Glutamatergic neuron (in vitro differentiated cells): Measurements from ENCODE around the gene SNX22. TPM values are rescaled to one million over a fixed set of nuclear protein-coding genes. Genes with fewer than 3 reads are reported as not detected.

Experiments
- DNase-seq: peaks from one replicate; pipeline ENCODE4 v3.0.0; 2022
- H3K27ac Mint-ChIP-seq: one replicate; pipeline ENCODE4 v1.8.0; 2020; ENCODE audit warnings: mild to moderate bottlenecking, mixed read lengths, inconsistent platforms; ENCODE audit not compliant: unreplicated experiment
- H3K27me3 Mint-ChIP-seq: one replicate; pipeline ENCODE4 v1.8.0; 2020; ENCODE audit warnings: mild to moderate bottlenecking, moderate library complexity, mixed read lengths, inconsistent platforms; ENCODE audit not compliant: unreplicated experiment
- H3K36me3 Mint-ChIP-seq: one replicate; pipeline ENCODE4 v1.8.0; 2020; ENCODE audit warnings: mild to moderate bottlenecking, mixed read lengths, inconsistent platforms; ENCODE audit not compliant: unreplicated experiment
- H3K4me1 Mint-ChIP-seq: one replicate; pipeline ENCODE4 v1.8.0; 2020; ENCODE audit warnings: mild to moderate bottlenecking, low read depth, mixed read lengths, inconsistent platforms; ENCODE audit not compliant: unreplicated experiment
- H3K4me3 Mint-ChIP-seq: one replicate; pipeline ENCODE4 v1.8.0; 2020; ENCODE audit warnings: mild to moderate bottlenecking, mixed read lengths, inconsistent platforms; ENCODE audit not compliant: unreplicated experiment
- H3K9me3 Mint-ChIP-seq: one replicate; pipeline ENCODE4 v1.8.0; 2020; ENCODE audit warnings: mild to moderate bottlenecking, moderate library complexity, mixed read lengths, inconsistent platforms; ENCODE audit not compliant: unreplicated experiment
- total RNA-seq: library from RNA; stranded (reverse); fragmentation: NEBNext Ultra II Directional; extraction: Animal tissue kit (Norgen Biotek cat#: 25700); gene quantifications from one replicate; pipeline ENCODE4 v1.2.1, GENCODE V29; 2021; ENCODE audit not compliant: unreplicated experiment
- TF ChIP-seq, protein P1 (sequence below): fragments of 200-600 bp; sonication (generic); IDR thresholded peaks from one replicate; pipeline ENCODE4 v1.5.0; 2021; ENCODE audit not compliant: partially characterized antibody, unreplicated experiment

The SNX22 gene
- total RNA-seq, 1 donor from 2014 or later, result 4.6 TPM

DNA sequence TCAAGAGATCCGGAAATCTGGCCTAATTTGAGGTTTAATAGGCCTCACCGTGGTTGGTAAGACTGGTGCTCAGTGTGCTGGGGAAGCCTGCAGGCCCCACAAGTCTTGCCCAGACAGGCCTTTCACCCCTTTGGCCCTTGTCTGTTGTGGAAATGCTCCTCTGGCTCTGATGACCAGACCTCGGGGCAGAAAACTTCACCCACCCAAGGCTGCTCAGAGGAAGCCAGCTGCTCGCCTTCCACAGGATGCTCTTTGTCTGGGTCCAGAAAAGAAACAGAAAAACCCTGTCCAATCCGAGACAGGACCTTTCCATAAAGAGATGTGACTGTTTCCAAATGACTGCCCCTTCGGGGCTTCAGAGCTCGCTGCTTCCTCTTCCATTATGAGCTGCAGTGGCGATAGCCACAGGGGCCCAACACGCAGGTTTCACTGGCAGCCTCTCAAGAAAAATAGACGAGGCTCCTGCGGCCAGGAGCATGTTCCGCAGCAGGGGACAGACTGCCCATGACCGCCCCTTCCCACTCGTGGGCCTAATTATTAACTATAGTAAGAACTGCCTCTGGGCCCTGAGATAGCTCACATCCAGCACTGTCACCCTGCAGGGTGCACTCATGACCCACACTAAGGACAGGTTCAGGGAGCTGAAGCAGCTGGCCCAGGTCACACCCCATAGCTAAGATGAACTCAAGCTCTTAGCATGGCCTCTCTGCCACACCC lies 6.8 kb upstream of the SNX22 start:
- peak overlapping the region; percentile 28 for H3K27ac Mint-ChIP-seq
- H3K4me1 Mint-ChIP-seq, result no peaks in the 10 kb centered on the region
- peaks cover 4% of the 10 kb centered on the region for H3K9me3 Mint-ChIP-seq
- TF ChIP-seq, protein P1, sequence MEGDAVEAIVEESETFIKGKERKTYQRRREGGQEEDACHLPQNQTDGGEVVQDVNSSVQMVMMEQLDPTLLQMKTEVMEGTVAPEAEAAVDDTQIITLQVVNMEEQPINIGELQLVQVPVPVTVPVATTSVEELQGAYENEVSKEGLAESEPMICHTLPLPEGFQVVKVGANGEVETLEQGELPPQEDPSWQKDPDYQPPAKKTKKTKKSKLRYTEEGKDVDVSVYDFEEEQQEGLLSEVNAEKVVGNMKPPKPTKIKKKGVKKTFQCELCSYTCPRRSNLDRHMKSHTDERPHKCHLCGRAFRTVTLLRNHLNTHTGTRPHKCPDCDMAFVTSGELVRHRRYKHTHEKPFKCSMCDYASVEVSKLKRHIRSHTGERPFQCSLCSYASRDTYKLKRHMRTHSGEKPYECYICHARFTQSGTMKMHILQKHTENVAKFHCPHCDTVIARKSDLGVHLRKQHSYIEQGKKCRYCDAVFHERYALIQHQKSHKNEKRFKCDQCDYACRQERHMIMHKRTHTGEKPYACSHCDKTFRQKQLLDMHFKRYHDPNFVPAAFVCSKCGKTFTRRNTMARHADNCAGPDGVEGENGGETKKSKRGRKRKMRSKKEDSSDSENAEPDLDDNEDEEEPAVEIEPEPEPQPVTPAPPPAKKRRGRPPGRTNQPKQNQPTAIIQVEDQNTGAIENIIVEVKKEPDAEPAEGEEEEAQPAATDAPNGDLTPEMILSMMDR, result no peak
- no peak overlapping the region for H3K4me3 Mint-ChIP-seq
- DNase-seq, result no peak
- no peaks in the 10 kb centered on the region for H3K27me3 Mint-ChIP-seq
- H3K36me3 Mint-ChIP-seq, result no peaks in the 10 kb centered on the region

GRCh38 chr15:64146041-64146440 lies 5.5 kb upstream of the SNX22 start:
- no peak overlapping the region for H3K27ac Mint-ChIP-seq

GRCh38 chr15:64146520-64146884 lies 5.0 kb upstream of the SNX22 start:
- TF ChIP-seq, protein P1, result no peak
- H3K27me3 Mint-ChIP-seq, result peaks cover 5% of the 10 kb centered on the region
- H3K4me1 Mint-ChIP-seq, result peaks cover 2% of the 10 kb centered on the region
- H3K27ac Mint-ChIP-seq, result no peak overlapping the region
- DNase-seq, result no peak
- peaks cover 6% of the 10 kb centered on the region for H3K9me3 Mint-ChIP-seq
- H3K36me3 Mint-ChIP-seq, result no peaks in the 10 kb centered on the region
- H3K4me3 Mint-ChIP-seq, result no peak overlapping the region

More at GRCh38 chr15:64146041-64146440, 5.5 kb upstream of the SNX22 start:
- Mint-ChIP-seq H3K9me3 (peaks cover 5% of the 10 kb centered on the region), H3K27me3 (peaks cover 4% of the 10 kb centered on the region), H3K4me3 (no peak overlapping the region), H3K36me3 (no peaks in the 10 kb centered on the region), H3K4me1 (peaks cover 2% of the 10 kb centered on the region)
- DNase-seq, result no peak
- TF ChIP-seq, protein P1, result no peak

DNA sequence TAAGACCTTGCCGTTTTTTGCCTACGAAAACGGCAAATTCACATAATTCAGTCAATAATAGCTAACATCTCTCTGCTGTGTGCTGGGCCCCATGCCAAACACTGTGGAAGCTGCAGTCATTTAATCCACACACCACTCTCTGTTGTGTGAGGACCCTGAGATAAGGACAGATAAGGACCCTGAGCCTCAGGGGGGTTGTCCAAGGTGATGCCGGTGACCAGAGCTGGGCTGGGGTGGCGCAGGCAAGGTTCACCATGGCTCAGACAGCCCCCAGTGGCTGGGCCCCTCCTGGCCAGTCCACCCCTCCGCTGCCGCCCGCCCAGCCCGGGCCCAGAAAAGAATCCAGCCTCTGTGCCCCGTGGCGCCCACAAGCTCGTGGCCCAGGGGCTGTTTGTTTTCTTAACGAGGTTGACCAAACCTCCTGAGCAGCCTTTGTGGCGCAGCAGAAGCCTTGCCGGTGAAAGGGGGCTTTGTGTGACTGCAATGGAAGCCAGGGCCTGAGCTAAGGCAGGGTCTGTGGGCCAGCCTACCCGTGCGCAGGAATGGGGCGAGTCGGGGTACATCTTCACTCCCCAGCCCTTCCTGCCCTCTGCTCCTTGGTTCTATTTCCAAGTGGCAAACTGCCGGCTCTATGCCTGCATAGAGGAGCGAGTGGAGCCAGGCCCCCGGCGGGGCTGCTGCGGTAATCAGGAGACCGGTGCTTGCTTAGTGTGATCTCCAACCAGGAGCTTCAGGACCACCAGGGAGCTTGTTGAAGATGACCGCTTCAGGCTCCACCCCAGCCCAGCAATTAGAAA lies 4.4 kb upstream of the SNX22 start:
- DNase-seq, result no peak
- TF ChIP-seq, protein P1, result no peak
- H3K27me3 Mint-ChIP-seq, result peaks cover 5% of the 10 kb centered on the region
- H3K4me3 Mint-ChIP-seq, result no peak overlapping the region
- no peak overlapping the region for H3K27ac Mint-ChIP-seq
- peaks cover 2% of the 10 kb centered on the region for H3K4me1 Mint-ChIP-seq
- peaks cover 6% of the 10 kb centered on the region for H3K9me3 Mint-ChIP-seq
- H3K36me3 Mint-ChIP-seq, result no peaks in the 10 kb centered on the region

DNA sequence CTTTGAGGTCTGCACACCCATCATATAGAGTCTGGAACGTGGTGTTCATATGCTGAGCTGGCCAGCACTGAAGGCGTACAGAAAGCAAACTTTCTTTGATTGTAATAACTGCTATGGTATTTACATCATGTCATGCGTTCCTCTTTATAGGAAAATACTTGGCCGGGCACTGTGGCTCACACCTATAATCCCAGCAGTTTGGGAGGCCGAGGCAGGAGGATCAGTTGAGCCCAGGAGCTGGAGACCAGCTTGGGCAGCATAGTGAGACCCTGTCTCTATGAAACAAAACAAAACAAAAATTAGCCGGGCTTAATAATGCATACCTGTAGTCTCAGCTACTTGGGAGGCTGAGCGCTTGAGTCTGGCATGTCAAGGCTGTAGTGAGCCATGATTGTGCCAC lies 3.4 kb upstream of the SNX22 start:
- TF ChIP-seq, protein P1, result no peak
- no peak for DNase-seq
- Mint-ChIP-seq H3K9me3 (peaks cover 6% of the 10 kb centered on the region), H3K36me3 (no peaks in the 10 kb centered on the region), H3K27me3 (peaks cover 5% of the 10 kb centered on the region), H3K4me1 (peaks cover 2% of the 10 kb centered on the region), H3K27ac (no peak overlapping the region), H3K4me3 (no peak overlapping the region)
